GM10847 (cell line): Measurements from ENCODE around the gene ATP8B3.

ENCODE experiments used
- POLR2A ChIP-seq: IDR thresholded peaks from 2 replicates; pipeline ENCODE4 v1.6.1; 2011; ENCODE audit not compliant: insufficient read length; ENCODE audit errors: extremely low read depth

ATP8B3 gene

DNA sequence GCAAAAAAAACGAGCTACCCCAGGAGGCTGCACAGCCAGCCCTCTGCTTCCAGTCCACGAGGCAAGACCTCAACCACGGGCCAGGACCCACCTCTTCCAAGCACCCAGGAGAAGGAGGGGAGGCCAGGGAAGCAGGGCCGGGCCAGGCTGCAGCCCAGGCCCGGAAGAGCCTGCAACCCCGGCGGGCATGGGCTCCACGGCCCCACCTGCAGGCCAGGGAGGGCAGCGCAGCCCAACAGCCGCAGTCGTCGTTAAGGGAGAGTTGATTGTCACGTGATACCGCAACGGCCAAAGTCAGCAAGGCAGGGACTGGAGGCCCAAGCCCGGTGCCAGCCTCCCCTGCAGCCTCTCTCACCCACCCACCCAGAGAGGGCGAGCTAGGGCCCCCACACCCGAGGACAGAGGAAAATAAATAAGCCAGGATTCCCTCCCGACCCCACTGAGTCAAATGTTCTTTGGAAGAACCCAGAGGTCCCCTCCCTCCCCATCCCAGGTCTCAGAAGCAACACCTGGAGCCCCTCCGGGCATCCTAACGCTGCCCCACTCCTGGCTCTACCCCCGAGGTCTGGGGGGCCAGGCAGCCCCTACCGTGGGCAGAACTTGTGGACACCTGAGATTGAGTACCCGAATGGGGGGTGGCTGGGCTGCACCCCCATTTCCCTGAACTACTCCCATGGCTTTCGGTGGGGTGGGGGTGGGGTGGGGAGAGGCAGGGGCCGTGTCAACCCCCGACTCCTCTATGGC lies 41.4 kb upstream of the ATP8B3 start:
- no peak for TF ChIP-seq POLR2A

DNA sequence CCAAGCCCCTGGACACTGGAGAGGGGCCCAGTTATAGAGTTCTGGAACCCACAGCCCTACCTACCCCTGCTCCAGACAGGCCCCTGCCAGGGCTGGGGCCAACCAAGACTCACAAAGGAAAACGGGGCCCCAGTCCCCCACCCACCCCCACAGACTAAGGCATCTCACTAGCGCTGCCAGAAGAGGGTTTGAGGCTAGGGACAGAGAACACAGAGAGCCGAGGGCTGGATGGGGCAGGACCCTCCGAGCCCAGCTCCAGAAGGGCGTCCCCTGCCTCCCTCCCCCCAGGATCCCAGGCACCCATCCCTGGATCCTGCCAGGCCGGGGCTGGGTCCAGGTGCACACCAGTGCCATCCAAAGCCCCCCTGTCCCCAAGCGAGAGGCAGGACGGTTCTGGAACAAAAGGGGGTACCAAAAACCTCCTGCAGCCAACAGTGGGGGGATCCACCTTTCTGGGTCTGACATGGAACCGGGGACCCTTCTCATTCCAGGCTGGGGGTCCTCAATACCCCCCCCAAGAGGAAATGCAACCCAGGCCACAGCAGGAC lies 40.6 kb upstream of the ATP8B3 start:
- no peak for TF ChIP-seq POLR2A

DNA sequence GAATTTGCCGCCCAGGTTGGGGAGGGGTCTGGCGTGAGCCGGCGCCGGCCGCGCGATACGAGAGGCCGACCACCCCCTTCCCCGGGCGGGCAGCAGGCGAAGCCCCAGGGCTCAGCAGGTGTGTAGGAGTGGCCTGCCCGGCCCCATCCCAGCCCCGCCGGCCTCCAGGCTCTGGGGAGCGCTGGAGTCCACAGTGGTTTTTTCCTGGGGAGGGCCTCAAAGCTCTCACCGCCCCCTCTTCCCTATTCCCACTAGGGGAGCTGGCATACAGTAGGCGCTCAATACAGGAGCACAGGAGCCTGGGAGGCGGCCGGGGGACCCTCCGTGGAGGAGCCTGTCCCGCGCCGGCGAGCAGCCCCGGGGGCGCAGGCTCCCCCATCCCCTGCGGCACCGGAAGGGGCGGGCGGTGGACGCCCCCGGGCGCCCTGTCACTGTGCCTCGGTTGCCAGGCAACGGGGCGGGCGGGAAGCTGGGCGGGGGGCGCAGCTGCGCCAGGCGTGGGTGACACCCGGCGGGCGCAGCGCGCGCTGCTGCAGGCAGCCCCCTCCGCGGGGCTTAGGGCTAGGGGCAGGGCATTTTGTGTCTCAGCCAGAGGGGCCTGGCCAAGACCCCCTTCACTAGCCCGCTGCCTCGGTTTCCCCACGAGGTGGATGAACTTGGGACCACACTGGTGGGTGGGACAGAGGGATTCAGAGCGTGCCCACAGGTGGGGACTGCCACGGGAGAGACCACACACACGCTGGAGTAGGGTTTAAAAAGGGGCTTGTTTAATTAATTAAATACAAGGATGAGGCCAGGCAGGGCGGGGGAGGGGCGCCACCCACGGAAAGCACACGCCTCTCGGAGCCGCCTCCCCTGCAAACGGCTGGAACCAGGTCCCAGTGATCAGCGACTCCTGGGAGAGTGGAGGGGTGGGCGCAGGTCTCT lies 39.8 kb upstream of the ATP8B3 start:
- no peak for TF ChIP-seq POLR2A

DNA sequence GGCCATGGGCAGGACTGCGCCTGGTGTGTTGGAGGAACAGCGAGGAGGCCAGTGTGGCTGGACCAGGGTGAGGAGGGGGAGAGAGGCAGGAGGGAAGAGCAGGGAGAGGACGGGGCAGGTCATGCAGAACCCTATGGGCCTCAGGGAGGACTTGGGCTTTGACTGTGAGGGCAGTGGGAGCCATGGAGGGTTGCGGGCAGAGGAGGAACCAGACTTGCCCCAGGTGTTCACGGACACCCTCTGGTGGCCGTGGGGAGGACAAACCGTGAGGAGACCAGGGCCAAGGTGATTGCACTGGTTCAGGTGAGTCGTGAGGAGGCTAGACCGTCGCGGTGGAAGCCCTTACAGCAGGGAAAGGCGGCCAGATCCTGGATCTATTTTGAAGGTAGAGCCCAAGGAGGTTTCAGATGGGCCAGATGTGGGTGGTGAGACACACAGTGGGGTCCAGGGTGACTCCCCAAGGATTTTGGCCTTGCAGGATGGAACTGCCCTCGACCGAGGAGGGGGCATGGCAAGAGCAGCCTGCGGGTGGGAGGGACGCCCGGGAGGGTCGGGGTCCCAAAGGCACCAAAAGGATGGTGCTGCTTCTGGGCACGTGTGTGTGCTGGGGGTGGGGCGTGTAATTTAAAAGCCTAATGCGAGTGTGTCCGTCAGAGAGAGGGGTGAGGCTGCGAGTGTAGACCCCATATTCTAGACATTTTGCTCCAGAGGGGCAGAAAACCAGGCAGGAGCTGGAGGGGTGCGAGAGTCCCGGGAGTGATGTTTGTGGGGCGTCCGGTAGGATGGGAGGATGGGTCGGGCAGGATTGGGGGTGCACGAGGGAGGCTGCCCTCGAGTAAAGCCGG lies 39.0 kb upstream of the ATP8B3 start:
- TF ChIP-seq POLR2A: no peak

DNA sequence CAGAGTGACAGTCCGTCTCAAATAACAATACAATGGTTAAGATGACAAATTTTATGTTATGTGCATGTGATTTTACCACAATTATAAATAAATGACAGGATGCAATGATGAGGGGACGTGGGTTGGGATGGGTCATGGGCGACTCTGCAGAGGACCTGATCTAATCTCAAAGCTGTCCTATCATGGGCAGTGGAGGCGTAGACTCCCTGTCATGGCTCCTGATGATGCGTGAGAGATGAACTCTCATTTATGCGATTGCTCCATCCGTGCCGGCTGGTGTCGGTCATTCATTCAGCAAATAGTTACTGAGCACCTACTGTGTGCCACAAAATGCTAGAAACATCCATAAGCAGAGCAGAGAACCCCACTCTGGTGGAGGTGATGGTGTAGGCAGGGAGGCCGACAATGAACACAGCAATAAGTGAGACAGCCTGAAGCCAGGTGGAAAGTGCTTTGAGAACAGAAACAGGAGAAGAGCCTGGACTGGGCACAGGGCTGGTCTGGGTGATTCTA lies 37.9 kb upstream of the ATP8B3 start:
- no peak for TF ChIP-seq POLR2A

DNA sequence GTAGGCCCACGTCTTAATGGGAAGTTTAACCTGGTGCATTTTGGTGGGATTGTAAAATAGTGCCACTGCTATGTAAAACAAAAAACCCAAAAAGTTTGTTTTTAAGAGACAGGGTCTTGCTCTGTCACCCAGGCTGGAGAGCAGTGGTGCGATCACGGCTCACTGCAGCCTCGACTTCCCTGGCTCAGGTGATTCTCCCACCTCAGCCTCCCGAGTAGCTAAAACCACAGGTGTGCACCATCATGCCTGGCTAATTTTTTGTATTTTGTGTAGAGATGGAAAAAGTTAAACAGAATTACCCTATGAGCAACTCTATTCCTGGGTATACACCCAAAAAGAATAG lies 37.0 kb upstream of the ATP8B3 start:
- no peak for TF ChIP-seq POLR2A

DNA sequence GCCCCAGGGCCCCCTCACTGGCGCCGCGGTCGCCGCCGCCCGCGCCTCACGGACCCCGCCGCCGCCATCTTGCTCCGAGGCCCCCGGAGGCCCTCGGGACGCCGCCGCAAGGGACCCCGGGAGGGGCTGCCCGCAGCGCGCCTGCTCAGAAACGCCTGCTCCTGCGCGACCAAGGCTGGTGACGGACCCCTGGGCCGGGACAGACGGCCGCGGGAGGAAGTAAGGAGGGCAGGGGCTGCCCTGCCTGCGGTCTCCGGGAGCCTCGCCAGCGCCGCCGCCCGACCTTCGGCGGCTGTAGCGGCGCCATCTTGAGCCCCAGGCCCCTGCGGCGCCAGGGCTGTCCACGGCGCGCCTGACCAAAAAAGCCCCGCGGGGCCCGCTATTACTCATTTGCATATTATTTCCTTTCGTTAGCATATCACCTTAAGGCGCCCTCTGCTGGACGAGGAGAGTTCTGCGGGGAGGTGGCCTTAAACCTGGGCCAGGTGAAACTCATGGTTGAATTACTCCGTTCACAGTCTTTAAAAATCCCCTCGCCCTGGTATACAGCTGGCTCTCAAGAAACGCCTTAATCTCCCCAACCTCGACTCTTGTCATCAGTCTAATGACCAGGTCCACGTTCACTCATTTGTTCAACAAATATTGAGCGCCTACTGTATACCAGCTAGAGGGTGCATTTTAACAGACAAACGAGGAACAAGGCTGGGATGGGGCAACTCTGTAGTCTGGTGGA lies 36.5 kb upstream of the ATP8B3 start, which contains the start of gene REXO1:
REXO1 (minus strand) TSS at position 85 of the 733 bp plus-strand sequence. CDS start 125 bp downstream, outside the sequence.
- peak; percentile 68 for TF ChIP-seq POLR2A

DNA sequence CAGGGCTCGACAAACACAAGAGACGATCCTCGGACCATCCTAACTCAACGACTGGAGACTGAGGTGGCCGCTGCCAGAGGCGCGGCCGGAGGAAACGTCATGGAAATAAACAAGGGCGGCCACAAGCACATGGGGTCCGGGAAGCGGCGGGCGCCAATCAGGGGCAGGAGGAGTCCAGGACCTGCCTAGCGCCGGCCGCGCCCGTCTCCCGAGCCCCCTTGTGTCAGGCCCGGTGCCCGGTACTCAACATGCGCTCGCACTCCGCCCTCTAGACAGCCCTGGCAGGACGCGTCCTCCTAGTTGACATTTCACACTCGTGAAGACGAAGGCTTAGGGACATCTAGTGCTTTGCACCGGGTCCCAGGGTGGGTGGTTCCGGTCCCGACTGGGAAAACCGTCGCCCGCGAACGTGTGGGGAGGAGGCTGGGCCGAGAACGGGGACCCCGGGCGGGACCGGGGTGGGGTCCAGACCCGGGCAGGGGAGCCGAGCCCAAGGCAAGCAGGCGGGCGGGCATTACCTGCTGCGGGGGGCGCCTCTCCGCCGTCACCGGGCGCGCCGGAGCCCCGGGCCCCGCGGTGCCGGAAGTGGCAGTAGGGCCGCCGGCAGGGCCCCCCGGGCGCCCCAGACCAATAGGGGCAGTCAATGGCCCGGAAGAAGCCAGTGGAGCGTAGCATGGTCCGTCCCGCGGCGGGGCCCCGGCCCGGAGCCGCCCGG lies 35.8 kb upstream of the ATP8B3 start:
- no peak for TF ChIP-seq POLR2A

DNA sequence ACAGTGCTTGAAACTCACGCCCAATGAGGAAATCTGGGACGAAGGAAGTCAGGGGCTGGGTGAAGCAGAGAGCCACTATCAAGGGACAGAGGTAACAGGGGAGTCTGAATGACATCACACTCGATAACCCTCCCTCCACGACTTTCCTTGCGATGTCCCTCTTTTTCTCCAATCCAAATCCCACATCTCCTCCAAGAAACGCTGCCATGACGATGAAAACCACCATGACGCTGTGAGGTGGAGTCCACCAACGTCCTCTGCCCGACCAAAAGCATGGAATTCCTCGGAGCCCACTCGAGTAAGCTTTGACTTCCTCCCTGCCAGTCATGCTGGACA lies 35.2 kb upstream of the ATP8B3 start:
- no peak for TF ChIP-seq POLR2A

DNA sequence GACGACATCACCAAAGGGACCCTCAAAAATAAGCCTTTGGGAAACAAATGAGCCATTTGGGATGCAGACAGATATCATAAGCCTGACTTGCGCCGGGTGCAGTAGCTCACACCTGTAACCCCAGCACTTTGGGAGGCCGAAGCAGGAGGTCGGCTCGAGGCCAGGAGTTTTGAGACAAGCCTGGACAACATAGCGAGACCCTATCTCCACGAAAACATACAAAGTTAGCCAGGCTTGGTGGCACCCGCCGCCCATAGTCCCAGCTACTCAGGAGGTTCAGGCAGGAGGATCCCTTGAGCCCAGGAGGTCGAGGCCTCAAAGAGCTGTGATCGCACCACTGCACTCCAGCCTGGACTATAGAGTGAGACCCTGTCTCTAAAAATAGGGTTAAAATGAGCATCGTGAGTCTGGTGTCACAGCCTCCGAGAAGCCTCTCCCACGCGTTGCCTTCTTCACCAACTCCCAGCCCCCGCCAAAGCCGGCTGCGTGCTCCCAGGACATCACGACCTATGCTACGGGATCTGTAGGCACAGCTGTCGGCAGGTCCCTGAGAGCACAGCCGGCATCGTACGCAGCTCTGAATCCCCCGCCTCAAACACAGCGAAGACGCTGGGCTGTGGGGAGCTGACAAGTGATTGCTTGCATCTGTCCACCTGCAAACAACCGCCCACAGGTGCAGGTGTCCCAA lies 34.6 kb upstream of the ATP8B3 start:
- no peak for TF ChIP-seq POLR2A

DNA sequence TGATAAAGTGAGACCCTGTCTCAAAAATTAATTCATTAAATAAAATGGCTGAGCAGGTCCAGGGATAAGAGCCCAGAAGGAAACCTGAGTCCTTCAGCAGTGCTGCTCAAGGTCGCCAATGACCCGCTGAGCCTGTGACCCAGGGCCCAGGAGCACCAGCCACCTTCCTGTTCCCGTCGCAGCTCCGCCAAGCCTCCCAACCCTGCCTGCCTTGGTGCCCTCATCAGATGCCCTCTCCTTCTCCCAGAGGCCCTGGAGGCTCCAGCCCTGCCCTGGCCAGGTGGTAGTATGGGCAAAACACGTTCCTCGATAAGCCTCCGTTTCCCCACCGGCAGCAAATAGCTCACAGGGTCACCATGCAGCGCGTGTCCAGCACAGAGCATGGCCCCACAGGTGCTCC lies 33.6 kb upstream of the ATP8B3 start:
- no peak for TF ChIP-seq POLR2A

DNA sequence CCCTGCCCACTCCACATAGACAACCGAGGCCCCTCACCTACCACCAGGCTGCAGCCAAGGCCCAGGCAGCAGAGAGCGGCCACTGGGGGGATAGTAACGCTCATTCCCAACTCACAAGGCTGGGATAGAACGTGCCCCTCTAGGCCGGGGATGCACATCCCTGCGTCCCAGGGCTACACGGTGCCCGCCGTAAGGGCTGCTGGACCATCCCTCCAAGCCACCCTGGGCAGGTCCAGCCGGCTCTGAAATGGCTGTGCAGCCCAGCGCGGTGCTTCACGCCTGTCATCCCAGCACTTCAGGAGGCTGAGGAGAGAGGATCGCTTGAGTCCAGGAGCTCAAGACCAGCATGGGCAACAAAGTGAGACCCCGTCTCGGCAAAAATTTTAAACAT lies 33.0 kb upstream of the ATP8B3 start:
- no peak for TF ChIP-seq POLR2A

DNA sequence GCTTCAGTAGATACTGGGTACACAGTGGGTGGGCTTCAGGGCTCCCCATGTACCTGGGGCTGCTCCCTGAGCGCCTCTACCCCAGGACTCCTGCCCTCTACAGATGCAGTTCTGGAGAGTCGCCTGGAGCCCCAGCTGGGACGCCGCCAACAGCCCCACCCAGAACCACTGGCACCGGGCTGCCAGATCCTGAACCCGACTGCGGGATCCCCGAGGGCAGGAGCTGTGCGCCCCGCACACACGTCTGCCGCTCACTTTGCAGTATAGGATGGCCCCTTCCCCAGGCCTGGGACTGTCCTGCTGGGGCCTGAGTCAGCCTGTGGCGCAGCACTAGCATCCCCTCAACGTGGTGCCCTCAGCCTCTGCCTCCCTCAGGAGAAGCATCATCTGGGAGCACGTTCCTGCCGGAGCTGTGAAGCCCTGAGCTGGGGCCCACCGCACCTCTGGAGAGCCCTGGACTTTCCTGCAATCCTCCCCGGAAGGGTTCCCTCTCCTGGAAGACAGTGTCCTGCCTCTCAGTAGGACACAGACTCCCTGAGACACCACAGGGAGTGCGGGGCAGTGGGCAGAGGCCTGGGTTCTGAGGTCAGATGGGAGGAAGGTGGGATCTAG lies 32.5 kb upstream of the ATP8B3 start:
- TF ChIP-seq POLR2A: no peak
